Measurements from ENCODE around the gene SLC1A5.

DNA sequence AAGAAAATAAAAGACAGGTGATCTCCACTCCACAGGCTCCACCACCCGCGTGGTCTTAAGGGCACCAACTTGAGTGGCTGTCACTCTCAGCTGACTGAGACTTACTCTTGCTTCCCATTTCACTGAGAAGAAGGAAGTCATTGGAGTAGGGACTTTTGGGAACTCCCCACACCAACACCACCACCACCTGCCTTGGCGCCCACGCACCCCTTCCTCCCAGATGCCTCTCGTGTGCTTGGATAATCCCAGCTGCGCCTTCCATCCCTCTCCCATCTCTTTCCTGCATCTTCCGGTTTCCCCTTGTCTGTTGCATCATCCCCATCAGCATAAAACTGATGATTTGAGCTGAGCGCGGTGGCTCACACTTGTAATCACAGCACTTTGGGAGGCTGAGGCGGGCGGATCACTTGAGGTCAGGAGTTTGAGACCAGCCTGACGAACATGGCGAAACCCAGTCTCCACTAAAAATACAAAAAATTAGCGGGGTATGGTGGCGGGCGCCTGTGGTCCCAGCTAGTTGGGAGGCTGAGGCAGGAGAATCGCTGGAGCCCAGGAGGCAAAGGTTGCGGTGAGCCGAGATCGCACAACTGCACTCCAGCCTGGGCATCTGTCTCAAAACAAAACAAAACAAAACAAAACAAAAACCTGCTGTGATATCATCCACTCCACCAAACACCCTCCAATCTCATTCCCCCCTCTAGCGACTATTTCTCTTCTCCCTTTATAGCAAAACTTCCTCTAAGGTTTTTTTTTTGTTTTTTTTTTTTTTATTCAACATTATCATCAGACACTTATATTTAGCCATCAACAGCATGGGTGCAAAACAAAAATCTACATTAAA is 36.7 kb upstream of the SLC1A5 start:
- TF ChIP-seq EZH2 (IDR thresholded peaks at IDR 0.05; ENCODE audit: low read length, missing control alignments): no peak
- TF ChIP-seq, protein P1, sequence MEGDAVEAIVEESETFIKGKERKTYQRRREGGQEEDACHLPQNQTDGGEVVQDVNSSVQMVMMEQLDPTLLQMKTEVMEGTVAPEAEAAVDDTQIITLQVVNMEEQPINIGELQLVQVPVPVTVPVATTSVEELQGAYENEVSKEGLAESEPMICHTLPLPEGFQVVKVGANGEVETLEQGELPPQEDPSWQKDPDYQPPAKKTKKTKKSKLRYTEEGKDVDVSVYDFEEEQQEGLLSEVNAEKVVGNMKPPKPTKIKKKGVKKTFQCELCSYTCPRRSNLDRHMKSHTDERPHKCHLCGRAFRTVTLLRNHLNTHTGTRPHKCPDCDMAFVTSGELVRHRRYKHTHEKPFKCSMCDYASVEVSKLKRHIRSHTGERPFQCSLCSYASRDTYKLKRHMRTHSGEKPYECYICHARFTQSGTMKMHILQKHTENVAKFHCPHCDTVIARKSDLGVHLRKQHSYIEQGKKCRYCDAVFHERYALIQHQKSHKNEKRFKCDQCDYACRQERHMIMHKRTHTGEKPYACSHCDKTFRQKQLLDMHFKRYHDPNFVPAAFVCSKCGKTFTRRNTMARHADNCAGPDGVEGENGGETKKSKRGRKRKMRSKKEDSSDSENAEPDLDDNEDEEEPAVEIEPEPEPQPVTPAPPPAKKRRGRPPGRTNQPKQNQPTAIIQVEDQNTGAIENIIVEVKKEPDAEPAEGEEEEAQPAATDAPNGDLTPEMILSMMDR (conservative IDR thresholded peaks at IDR 0.05 in 1 of 2, IDR thresholded peaks at IDR 0.05 in 1 of 2; ENCODE audit: low read depth in 1 of 2, low read length in 2 of 2): no peak
